ENCODE data around the gene HSD17B14. TPM values are rescaled to one million over a fixed set of nuclear protein-coding genes. Genes with fewer than 3 reads are reported as not detected.

The HSD17B14 gene
- total and polyA plus RNA-seq, 2 of the 8 experiments (the other 6 are each of a cell fraction or from before 2014, with no cell fraction given) = 8.4 to 25.5 TPM

GRCh38 chr19:48837051-48837524 is 797 bp upstream of the HSD17B14 start (continued):
- peak; percentile 48 for TF ChIP-seq KDM4A (IDR thresholded peaks at IDR 0.05; ENCODE audit: low read depth, low read length, severe bottlenecking)
- TF ChIP-seq KDM1A (IDR thresholded peaks at IDR 0.05; ENCODE audit: borderline replicate concordance, low read length) = no peak

Data from H1 (cell line).